HepG2 (cell line): ENCODE data around the gene COMT. TPM values are rescaled to one million over a fixed set of nuclear protein-coding genes. Genes with fewer than 3 reads are reported as not detected.

Source experiments
- CBFB ChIP-seq: sonication (generic); formaldehyde crosslinking; IDR thresholded peaks from 2 replicates; pipeline ENCODE4 v1.4.0; 2020; ENCODE audit warnings: missing genetic modification reagents
- FOXA3 ChIP-seq: IDR thresholded peaks from 2 replicates; pipeline ENCODE4 v1.6.1; 2016; ENCODE audit warnings: missing genetic modification reagents, missing compliant biosample characterization
- HDAC1 ChIP-seq: sonication (generic); formaldehyde crosslinking; IDR thresholded peaks from 2 replicates; pipeline ENCODE4 v1.5.1; 2020; ENCODE audit warnings: mild to moderate bottlenecking, missing genetic modification reagents
- IRX3 ChIP-seq: sonication (generic); formaldehyde crosslinking; IDR thresholded peaks from 2 replicates; pipeline ENCODE4 v1.8.1; 2023; ENCODE audit warnings: mild to moderate bottlenecking, low read depth, missing genetic modification reagents, borderline replicate concordance
- JARID2 ChIP-seq: sonication (generic); formaldehyde crosslinking; IDR thresholded peaks from 2 replicates; pipeline ENCODE4 v1.8.1; 2023; ENCODE audit warnings: missing genetic modification reagents, inconsistent platforms; ENCODE audit not compliant: insufficient replicate concordance
- NFKB2 ChIP-seq: sonication (generic); formaldehyde crosslinking; IDR thresholded peaks from 2 replicates; pipeline ENCODE4 v1.4.0; 2020; ENCODE audit warnings: missing genetic modification reagents, borderline replicate concordance
- NFYC ChIP-seq: IDR thresholded peaks from 2 replicates; pipeline ENCODE4 v1.6.1; 2016; ENCODE audit warnings: missing genetic modification reagents, missing compliant biosample characterization
- PHF20 ChIP-seq: sonication (generic); formaldehyde crosslinking; IDR thresholded peaks from 2 replicates; pipeline ENCODE4 v1.5.0; 2020; ENCODE audit warnings: mild to moderate bottlenecking, missing genetic modification reagents
- SP5 ChIP-seq: IDR thresholded peaks from 2 replicates; pipeline ENCODE4 v1.6.1; 2016; ENCODE audit warnings: low read depth, borderline replicate concordance
- YEATS2 ChIP-seq: sonication (generic); formaldehyde crosslinking; IDR thresholded peaks from 2 replicates; pipeline ENCODE4 v1.4.0; 2020; ENCODE audit warnings: missing genetic modification reagents, borderline replicate concordance
- ZNF292 ChIP-seq: sonication (generic); formaldehyde crosslinking; IDR thresholded peaks from 2 replicates; pipeline ENCODE4 v1.8.1; 2022; ENCODE audit warnings: mild to moderate bottlenecking, low read depth, missing genetic modification reagents, borderline replicate concordance
- ZNF460 ChIP-seq: sonication (generic); formaldehyde crosslinking; IDR thresholded peaks from 2 replicates; pipeline ENCODE4 v1.5.1; 2020; ENCODE audit warnings: missing genetic modification reagents, mild to moderate bottlenecking, borderline replicate concordance
- ZNF546 ChIP-seq: sonication (generic); formaldehyde crosslinking; conservative IDR thresholded peaks from 2 replicates; pipeline ENCODE4 v1.8.1; 2023; ENCODE audit warnings: mild to moderate bottlenecking, missing genetic modification reagents
- ZNF572 ChIP-seq: sonication (generic); formaldehyde crosslinking; IDR thresholded peaks from 2 replicates; pipeline ENCODE4 v1.5.1; 2020; ENCODE audit warnings: mild to moderate bottlenecking, missing genetic modification reagents
- ZNF724P ChIP-seq: sonication (generic); formaldehyde crosslinking; IDR thresholded peaks from 2 replicates; pipeline ENCODE4 v1.8.0; 2022; ENCODE audit warnings: missing genetic modification reagents, borderline replicate concordance
- ZNF761 ChIP-seq: sonication (generic); formaldehyde crosslinking; conservative IDR thresholded peaks from 2 replicates; pipeline ENCODE4 v1.4.0; 2020; ENCODE audit warnings: mild to moderate bottlenecking, missing genetic modification reagents
- polyA plus RNA-seq, 8 experiments: library from polyadenylated mRNA; depleted of rRNA in 3 of 8; stranded (reverse) in 7 of 8; unstranded in 1 of 8; fragments of >200 nt; fragmentation: Illumina TruSeq in 4 of 8; extraction: Trizol in 4 of 8; gene quantifications; 2 replicates each; pipeline versions ENCODE4 v1.2.1 to v1.2.3, GENCODE V29; 2011 to 2016; ENCODE audit warnings: low read depth in 4 of 8, missing spikeins in 1 of 8, mixed read lengths in 1 of 8; ENCODE audit not compliant: insufficient read depth in 1 of 8
- total RNA-seq, 5 experiments: library from RNA; depleted of rRNA; stranded (reverse); fragments of >200 nt; fragmentation: Illumina TruSeq; extraction: Trizol; gene quantifications; 2 replicates each; pipeline ENCODE4 v1.2.3, GENCODE V29; 2016; ENCODE audit warnings: low read depth in 1 of 5
- TF ChIP-seq, protein P1 (sequence below): IDR thresholded peaks from 2 replicates; pipeline ENCODE4 v1.6.1; 2016; ENCODE audit warnings: low read depth, control low read depth
- TF ChIP-seq, protein P2 (sequence below): sonication (generic); formaldehyde crosslinking; conservative IDR thresholded peaks from 2 replicates; pipeline ENCODE4 v1.4.0; 2020; ENCODE audit warnings: missing genetic modification reagents
- TF ChIP-seq, protein P3 (sequence below): IDR thresholded peaks from 2 replicates; pipeline ENCODE4 v1.6.1; 2012; ENCODE audit warnings: inconsistent platforms
- TF ChIP-seq, protein P4 (sequence below): sonication (generic); formaldehyde crosslinking; IDR thresholded peaks from 2 replicates; pipeline ENCODE4 v1.4.0; 2020; ENCODE audit warnings: missing genetic modification reagents
- TF ChIP-seq, protein P5 (sequence below): sonication (generic); formaldehyde crosslinking; IDR thresholded peaks from 2 replicates; pipeline ENCODE4 v1.8.1; 2023; ENCODE audit warnings: missing genetic modification reagents, mild to moderate bottlenecking, borderline replicate concordance
- TF ChIP-seq, protein P6 (sequence below): sonication (generic); formaldehyde crosslinking; IDR thresholded peaks from 2 replicates; pipeline ENCODE4 v1.5.1; 2020; ENCODE audit warnings: mild to moderate bottlenecking, missing genetic modification reagents, borderline replicate concordance

Gene COMT
- total and polyA plus RNA-seq, 2 of the 13 experiments (the other 11 are each of a cell fraction or from before 2014, with no cell fraction given): 156 to 162 TPM

- TF ChIP-seq, protein P1, sequence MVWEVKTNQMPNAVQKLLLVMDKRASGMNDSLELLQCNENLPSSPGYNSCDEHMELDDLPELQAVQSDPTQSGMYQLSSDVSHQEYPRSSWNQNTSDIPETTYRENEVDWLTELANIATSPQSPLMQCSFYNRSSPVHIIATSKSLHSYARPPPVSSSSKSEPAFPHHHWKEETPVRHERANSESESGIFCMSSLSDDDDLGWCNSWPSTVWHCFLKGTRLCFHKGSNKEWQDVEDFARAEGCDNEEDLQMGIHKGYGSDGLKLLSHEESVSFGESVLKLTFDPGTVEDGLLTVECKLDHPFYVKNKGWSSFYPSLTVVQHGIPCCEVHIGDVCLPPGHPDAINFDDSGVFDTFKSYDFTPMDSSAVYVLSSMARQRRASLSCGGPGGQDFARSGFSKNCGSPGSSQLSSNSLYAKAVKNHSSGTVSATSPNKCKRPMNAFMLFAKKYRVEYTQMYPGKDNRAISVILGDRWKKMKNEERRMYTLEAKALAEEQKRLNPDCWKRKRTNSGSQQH (CRISPR knock-in tag): no peak
- TF ChIP-seq, protein P2, sequence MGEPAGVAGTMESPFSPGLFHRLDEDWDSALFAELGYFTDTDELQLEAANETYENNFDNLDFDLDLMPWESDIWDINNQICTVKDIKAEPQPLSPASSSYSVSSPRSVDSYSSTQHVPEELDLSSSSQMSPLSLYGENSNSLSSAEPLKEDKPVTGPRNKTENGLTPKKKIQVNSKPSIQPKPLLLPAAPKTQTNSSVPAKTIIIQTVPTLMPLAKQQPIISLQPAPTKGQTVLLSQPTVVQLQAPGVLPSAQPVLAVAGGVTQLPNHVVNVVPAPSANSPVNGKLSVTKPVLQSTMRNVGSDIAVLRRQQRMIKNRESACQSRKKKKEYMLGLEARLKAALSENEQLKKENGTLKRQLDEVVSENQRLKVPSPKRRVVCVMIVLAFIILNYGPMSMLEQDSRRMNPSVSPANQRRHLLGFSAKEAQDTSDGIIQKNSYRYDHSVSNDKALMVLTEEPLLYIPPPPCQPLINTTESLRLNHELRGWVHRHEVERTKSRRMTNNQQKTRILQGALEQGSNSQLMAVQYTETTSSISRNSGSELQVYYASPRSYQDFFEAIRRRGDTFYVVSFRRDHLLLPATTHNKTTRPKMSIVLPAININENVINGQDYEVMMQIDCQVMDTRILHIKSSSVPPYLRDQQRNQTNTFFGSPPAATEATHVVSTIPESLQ (CRISPR knock-in tag): no peak
- TF ChIP-seq ZNF546 (CRISPR knock-in tag) (no peak), YEATS2 (CRISPR knock-in tag) (no peak), FOXA3 (peak; percentile 79), JARID2 (CRISPR knock-in tag) (no peak), NFKB2 (CRISPR knock-in tag) (0 out of 2 replicates have a peak, but pooled peaks have one; percentile 34), ZNF292 (CRISPR knock-in tag) (peak; percentile 56; the same call in 1 of the 2 replicates), ZNF460 (CRISPR knock-in tag) (no peak), ZNF572 (CRISPR knock-in tag) (0 out of 2 replicates have a peak, but pooled peaks have one; percentile 50), NFYC (CRISPR knock-in tag) (no peak), ZNF724P (CRISPR knock-in tag) (0 out of 2 replicates have a peak, but pooled peaks have one; percentile 36), CBFB (CRISPR knock-in tag) (no peak), HDAC1 (peak; percentile 91), IRX3 (CRISPR knock-in tag) (no peak), PHF20 (CRISPR knock-in tag) (no peak), SP5 (CRISPR knock-in tag) (no peak), ZNF761 (CRISPR knock-in tag) (no peak)
- TF ChIP-seq, protein P3, sequence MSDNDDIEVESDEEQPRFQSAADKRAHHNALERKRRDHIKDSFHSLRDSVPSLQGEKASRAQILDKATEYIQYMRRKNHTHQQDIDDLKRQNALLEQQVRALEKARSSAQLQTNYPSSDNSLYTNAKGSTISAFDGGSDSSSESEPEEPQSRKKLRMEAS: peak; percentile 84
- TF ChIP-seq, protein P4, sequence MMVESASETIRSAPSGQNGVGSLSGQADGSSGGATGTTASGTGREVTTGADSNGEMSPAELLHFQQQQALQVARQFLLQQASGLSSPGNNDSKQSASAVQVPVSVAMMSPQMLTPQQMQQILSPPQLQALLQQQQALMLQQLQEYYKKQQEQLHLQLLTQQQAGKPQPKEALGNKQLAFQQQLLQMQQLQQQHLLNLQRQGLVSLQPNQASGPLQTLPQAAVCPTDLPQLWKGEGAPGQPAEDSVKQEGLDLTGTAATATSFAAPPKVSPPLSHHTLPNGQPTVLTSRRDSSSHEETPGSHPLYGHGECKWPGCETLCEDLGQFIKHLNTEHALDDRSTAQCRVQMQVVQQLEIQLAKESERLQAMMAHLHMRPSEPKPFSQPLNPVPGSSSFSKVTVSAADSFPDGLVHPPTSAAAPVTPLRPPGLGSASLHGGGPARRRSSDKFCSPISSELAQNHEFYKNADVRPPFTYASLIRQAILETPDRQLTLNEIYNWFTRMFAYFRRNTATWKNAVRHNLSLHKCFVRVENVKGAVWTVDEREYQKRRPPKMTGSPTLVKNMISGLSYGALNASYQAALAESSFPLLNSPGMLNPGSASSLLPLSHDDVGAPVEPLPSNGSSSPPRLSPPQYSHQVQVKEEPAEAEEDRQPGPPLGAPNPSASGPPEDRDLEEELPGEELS (CRISPR knock-in tag): no peak; the same call in 1 of the 2 replicates
- TF ChIP-seq, protein P5, sequence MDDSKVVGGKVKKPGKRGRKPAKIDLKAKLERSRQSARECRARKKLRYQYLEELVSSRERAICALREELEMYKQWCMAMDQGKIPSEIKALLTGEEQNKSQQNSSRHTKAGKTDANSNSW: no peak
- TF ChIP-seq, protein P6, sequence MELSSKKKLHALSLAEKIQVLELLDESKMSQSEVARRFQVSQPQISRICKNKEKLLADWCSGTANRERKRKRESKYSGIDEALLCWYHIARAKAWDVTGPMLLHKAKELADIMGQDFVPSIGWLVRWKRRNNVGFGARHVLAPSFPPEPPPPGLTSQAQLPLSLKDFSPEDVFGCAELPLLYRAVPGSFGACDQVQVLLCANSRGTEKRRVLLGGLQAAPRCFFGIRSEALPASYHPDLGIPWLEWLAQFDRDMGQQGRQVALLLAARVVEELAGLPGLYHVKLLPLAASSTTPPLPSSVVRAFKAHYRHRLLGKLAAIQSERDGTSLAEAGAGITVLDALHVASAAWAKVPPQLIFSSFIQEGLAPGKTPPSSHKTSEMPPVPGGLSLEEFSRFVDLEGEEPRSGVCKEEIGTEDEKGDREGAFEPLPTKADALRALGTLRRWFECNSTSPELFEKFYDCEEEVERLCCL (CRISPR knock-in tag): no peak
These were observed 42.6 kb upstream of the COMT start (continued) for GRCh38 chr22:19898831-19899567.
